ENCODE measurements around the gene PIM2. TPM values are rescaled to one million over a fixed set of nuclear protein-coding genes. Genes with fewer than 3 reads are reported as not detected.
A peak's percentile ranks its signal among the peaks of the same experiment; 100 is the strongest.

Gene PIM2
- total and polyA plus RNA-seq, 9 of the 15 experiments (the other 6 are each of a cell fraction or from before 2014, with no cell fraction given), result 67.6 to 191 (median 108) TPM

- DNase-seq (ENCODE audit: extremely low read depth in 1 of 4, low spot score in 3 of 4) (no peak), FAIRE-seq (no peak), ATAC-seq (no peak)
- Histone ChIP-seq H3K4me2 (ENCODE audit: insufficient read depth, low read length) (no peak overlapping the region), H3K27ac (ENCODE audit: extremely low read depth, low read depth, low read length) (peak overlapping the region; percentile 38; the same call in 1 of the 3 replicates), H3K4me1 (replicated peaks in 1 of 2; ENCODE audit: control insufficient read depth in 2 of 2, insufficient read depth in 2 of 2, low read length in 2 of 2) (peaks cover 29 to 38% of the 10 kb centered on the region in 2 experiments), H3K4me3 (no peak overlapping the region), H4K20me1 (replicated peaks; ENCODE audit: control insufficient read depth, insufficient read depth, low read length) (no peaks in the 10 kb centered on the region), H3K36me3 (ENCODE audit: control insufficient read depth, insufficient read depth, low read length) (peaks cover 76% of the 10 kb centered on the region), H3K27me3 (ENCODE audit: control insufficient read depth in 2 of 2, insufficient read depth in 2 of 2, low read length in 2 of 2) (no peaks in the 10 kb centered on the region), H3K9me1 (ENCODE audit: control insufficient read depth, insufficient read depth, low read length) (no peaks in the 10 kb centered on the region), H3K9ac (ENCODE audit: insufficient read depth in 1 of 2, low read depth in 2 of 2, low read length in 2 of 2) (no peak overlapping the region), H3K79me2 (ENCODE audit: control insufficient read depth, insufficient read depth, low read length) (peaks cover 52% of the 10 kb centered on the region), H2AFZ (ENCODE audit: low read depth, low read length) (no peak overlapping the region), H3K9me3 (replicated peaks; ENCODE audit: control insufficient read depth, insufficient read depth, low read depth, low read length) (no peaks in the 10 kb centered on the region)
- no TSS peak for BruUV-seq (replicated peaks)
- CTCF ChIA-PET (ENCODE audit: low intra/inter-chr PET ratio), result no interaction called here
- TF ChIP-seq RFX1 (IDR thresholded peaks at IDR 0.05) (peak; percentile 53), HINFP (tag; conservative IDR thresholded peaks at IDR 0.05; ENCODE audit: low read depth) (no peak), ZNF316 (IDR thresholded peaks at IDR 0.05) (no peak)
- POLR2A ChIA-PET, result no interaction called here
- in situ Hi-C loops (cut with MboI), result no loop called here
- WGBS (ENCODE audit: insufficient coverage, low coverage, missing lambda C conversion rate), result 86% methylated on average over 7 of the region's 7 CpGs
- intact Hi-C loops (cut with micrococcal nuclease), result no loop called here
Measured at GRCh38 chrX:48934581-48935300, 15.9 kb upstream of the PIM2 start.

GRCh38 chrX:48933757-48934156, 14.9 kb upstream of the PIM2 start:
- intact Hi-C loops (cut with micrococcal nuclease) (no loop called here), in situ Hi-C loops (cut with MboI) (no loop called here)
- no peak overlapping the region for H2AFZ ChIP-seq (ENCODE audit: low read depth, low read length)
- H3K4me2 ChIP-seq (ENCODE audit: insufficient read depth, low read length), result no peak overlapping the region
- H3K27me3 ChIP-seq (ENCODE audit: control insufficient read depth in 2 of 2, insufficient read depth in 2 of 2, low read length in 2 of 2), result no peaks in the 10 kb centered on the region
- POLR2A ChIA-PET, result no interaction called here
- H3K4me3 ChIP-seq, result no peak overlapping the region
- H3K27ac ChIP-seq (ENCODE audit: extremely low read depth, low read depth, low read length), result no peak overlapping the region; the same call in 2 of the 3 replicates
- DNase-seq (ENCODE audit: extremely low read depth in 1 of 4, low spot score in 3 of 4) (no peak), FAIRE-seq (no peak), ATAC-seq (no peak)
- peaks cover 20 to 28% of the 10 kb centered on the region in 2 experiments for H3K4me1 ChIP-seq (replicated peaks in 1 of 2; ENCODE audit: control insufficient read depth in 2 of 2, insufficient read depth in 2 of 2, low read length in 2 of 2)
- no peak overlapping the region for H3K9ac ChIP-seq (ENCODE audit: insufficient read depth in 1 of 2, low read depth in 2 of 2, low read length in 2 of 2)
- no peaks in the 10 kb centered on the region for H3K9me3 ChIP-seq (replicated peaks; ENCODE audit: control insufficient read depth, insufficient read depth, low read depth, low read length)
- H3K79me2 ChIP-seq (ENCODE audit: control insufficient read depth, insufficient read depth, low read length), result peaks cover 43% of the 10 kb centered on the region
- no peaks in the 10 kb centered on the region for H4K20me1 ChIP-seq (replicated peaks; ENCODE audit: control insufficient read depth, insufficient read depth, low read length)
- H3K9me1 ChIP-seq (ENCODE audit: control insufficient read depth, insufficient read depth, low read length), result no peaks in the 10 kb centered on the region
- CTCF ChIA-PET (ENCODE audit: low intra/inter-chr PET ratio), result no interaction called here
- peaks cover 66% of the 10 kb centered on the region for H3K36me3 ChIP-seq (ENCODE audit: control insufficient read depth, insufficient read depth, low read length)
- 100% methylated on average over 2 of the region's 2 CpGs for WGBS (ENCODE audit: insufficient coverage, low coverage, missing lambda C conversion rate)
- no TSS peak for BruUV-seq (replicated peaks)
- TF ChIP-seq NELFE (IDR thresholded peaks at IDR 0.05; ENCODE audit: insufficient read depth, insufficient read length) (no peak), KLF6 (CRISPR knock-in tag; IDR thresholded peaks at IDR 0.05; ENCODE audit: borderline replicate concordance) (no peak), DPF2 (IDR thresholded peaks at IDR 0.05) (no peak), NR0B1 (IDR thresholded peaks at IDR 0.05; ENCODE audit: partially characterized antibody) (no peak), ZNF408 (CRISPR knock-in tag; IDR thresholded peaks at IDR 0.05; ENCODE audit: low read depth) (no peak), TAF15 (IDR thresholded peaks at IDR 0.05; ENCODE audit: low read depth, low read length) (no peak)
- TF ChIP-seq, protein P1, sequence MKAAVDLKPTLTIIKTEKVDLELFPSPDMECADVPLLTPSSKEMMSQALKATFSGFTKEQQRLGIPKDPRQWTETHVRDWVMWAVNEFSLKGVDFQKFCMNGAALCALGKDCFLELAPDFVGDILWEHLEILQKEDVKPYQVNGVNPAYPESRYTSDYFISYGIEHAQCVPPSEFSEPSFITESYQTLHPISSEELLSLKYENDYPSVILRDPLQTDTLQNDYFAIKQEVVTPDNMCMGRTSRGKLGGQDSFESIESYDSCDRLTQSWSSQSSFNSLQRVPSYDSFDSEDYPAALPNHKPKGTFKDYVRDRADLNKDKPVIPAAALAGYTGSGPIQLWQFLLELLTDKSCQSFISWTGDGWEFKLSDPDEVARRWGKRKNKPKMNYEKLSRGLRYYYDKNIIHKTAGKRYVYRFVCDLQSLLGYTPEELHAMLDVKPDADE (conservative IDR thresholded peaks at IDR 0.05; ENCODE audit: control insufficient read depth, low read depth, low read length), result no peak

Data from K562 (cell line).